GM18868 (cell line): ENCODE results near the gene ZNF182.
"Not testable (repeated sequence)": the region's sequence is repeated elsewhere in the genome, so short reads cannot be mapped to it uniquely, and the experiment has no call there.

Source experiments
- ATAC-seq: cut with Tn5 transposase; IDR thresholded peaks from one replicate; pipeline ENCODE4 v1.9.1; 2021; ENCODE audit warnings: mild to moderate bottlenecking, moderate library complexity; ENCODE audit not compliant: unreplicated experiment

Gene ZNF182

DNA sequence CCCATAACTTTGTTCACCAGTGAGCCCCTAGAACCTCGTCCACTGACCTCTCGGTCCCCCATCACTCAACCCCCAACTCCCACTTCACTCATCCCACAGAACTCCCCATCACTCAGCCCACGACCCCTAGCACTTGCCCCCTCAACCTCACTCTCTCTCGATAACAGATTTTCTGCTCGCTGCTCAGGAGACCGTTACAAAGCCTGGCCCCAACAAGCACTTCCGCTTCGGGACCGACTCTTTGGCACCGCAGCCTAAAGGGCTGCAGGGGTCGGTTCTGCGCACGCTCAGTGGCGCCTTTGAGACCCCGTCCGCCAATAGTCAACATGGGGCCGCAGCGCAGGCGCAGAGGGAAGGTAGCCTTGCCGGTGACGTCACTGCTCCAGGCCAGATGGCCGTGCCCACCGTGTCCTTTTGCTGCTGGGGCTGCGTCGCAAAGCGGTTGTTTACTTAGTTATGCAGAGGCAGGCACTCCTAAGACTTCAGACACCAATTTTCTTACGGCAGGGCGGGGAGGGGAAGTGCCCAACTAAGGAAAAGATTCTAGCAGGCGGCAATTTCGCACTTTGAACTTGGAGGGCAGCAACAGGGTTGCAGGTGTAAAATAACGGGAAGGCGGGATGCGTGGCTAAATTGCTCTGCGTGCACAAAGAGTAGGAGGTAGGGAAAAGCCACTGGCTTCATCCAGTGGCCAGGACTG, at the start of gene ZNF182:
Gene ZNF182, minus strand, starts transcription at position 232 of the 700 bp plus-strand sequence. CDS start 1,380 bp downstream, outside the sequence.
- peak; percentile 93 for ATAC-seq

- ATAC-seq: no peak
Observed at GRCh38 chrX:48046846-48047245, 43.1 kb upstream of the ZNF182 start.

GRCh38 chrX:48045410-48046311, 41.9 kb upstream of the ZNF182 start:
- ATAC-seq: no peak

DNA sequence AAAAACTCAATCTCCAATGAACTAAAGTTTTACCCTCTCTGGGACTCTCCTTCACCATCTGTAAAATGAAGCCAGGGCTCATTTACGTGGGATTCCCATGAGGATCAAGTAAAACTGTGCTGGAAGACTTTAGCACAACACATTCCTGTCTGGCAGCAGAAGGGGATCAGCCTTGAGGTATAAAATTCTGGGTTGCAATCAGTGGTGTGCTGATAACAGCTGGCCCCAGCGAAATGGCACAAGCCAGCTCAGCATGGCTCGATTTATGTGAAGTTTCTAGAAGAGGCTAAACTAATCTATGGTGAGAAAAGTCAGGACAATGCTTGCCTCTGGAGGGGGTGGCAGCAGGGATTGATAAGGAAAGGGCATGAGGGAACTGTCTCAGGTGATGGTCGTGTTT, 39.3 kb upstream of the ZNF182 start:
- ATAC-seq: no peak

DNA sequence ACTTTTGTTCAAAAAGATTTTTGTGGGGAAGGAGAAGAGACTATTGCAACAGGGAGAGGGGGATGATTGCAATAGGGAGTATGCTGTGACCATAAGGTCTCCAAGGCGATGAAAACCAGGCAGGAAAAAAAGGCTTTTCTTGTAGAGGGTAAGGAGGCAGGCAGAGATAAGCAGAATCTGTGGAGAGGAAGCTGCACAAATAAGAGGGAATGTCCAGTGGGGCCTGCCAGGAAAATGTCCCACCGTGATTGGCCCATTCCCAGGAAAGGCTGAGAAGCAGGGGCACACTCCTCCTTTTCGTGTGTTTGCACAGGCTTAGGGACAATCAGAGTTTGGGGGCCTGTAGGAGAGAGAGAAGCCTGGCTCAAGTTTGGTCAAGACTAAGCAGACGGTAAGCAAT, 32.1 kb upstream of the ZNF182 start:
- no peak for ATAC-seq

DNA sequence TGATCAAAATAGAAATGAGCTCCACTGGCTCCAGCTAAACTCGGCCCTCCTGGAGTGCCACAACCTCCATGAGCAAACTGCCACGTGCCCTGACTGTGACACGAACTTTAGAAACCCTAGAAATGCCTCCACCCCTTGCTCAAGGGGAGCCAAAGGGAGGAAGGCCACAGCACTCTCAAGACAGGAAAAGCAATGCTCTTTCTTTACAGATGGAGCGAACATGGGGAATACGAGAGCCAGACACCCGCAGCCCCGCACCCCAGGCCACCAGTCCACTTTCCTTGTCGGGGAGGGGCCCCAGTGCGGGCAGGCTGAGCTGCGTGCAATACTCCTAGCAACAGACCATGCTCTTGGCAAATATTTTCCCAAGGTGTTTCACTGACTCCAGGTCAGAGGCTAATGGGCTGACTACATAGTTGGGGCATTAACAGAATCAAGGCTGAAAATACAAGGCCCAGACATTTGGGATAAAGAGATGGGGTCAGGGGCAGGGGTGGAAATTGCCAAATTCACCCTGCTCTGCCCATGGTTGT, 26.9 kb upstream of the ZNF182 start:
- not testable (repeated sequence) for ATAC-seq

- no peak for ATAC-seq
Observed at GRCh38 chrX:48030237-48030636, 26.4 kb upstream of the ZNF182 start.

DNA sequence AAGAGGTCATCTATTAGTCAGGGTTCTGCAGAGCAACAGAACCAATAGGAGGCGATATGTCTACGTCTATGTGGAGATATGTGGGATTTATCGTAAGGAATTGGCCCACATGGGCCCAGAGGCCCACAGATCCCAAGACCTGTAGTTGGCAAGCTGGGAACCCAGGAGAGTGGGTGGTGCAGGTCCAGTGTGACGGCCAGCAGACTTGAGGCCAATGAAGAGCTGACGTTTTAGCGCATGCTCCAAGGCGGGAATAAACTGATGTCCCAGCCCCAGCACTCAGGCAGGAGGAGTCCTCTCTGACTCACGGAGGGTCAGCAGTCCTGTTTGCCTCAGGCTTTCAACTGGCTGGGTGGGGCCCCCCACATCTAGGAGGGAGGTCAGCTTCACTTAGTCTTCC, 24.3 kb upstream of the ZNF182 start:
- no peak for ATAC-seq

GRCh38 chrX:48027545-48027944, 23.8 kb upstream of the ZNF182 start:
- ATAC-seq: not testable (repeated sequence)

DNA sequence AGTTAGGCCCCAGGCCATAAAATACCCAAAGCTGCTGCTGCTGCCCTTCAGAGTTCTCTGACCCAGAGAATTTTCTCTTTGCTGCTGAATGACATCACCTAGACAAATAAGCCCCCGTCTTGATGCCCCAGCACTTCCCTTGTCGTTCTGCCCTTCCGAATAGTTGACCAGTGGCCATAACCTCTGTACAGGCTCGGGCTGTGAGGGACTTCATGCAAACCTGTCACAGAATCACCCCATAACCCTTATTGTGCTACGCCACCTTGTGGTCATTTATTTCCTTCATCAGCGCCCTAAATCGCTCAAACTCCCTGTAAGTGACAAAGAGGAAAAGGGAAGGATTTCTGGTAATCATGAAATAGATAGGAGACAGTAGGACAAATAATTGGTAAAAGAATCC, 21.8 kb upstream of the ZNF182 start:
- peak; percentile 38 for ATAC-seq

DNA sequence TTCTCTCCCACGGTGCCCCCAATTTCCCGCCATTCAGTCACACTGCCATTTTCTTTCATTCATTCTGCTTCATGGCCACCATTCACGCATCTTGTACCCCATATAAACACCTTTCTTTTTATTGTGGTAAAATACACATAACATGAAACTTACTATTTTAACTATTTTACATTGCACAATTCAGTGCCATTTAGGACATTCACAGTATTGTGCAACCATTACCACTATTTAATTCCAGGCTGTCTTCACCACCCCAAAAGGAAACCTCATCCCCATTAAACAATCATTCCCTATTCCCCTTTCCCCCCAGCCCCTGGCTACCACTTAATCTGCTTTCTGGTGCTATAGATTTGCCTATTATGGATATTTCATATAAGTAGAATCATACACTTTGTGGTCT, 18.9 kb upstream of the ZNF182 start:
- ATAC-seq: no peak

DNA sequence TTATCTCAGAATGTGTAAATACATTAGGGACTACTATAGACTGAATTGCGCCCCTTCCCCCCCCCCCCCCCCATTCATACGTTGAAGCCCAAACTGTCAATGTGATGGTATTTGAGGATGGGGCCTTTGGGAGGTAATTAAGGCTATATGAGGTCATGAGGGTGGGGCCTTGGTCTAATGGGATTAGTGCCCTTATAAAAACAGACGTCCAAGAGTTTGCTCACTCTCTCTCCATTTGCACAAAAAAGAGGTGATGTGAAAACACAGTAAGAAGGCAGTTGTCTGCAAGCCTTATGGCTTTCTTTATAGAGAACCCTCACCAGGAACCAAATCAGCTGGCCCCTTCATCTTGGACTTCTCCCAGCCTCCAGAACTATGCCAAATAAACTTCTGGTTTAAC, 18.3 kb upstream of the ZNF182 start:
- no peak for ATAC-seq

- ATAC-seq: peak; percentile 66
Observed at GRCh38 chrX:48021026-48021900, 17.5 kb upstream of the ZNF182 start.

DNA sequence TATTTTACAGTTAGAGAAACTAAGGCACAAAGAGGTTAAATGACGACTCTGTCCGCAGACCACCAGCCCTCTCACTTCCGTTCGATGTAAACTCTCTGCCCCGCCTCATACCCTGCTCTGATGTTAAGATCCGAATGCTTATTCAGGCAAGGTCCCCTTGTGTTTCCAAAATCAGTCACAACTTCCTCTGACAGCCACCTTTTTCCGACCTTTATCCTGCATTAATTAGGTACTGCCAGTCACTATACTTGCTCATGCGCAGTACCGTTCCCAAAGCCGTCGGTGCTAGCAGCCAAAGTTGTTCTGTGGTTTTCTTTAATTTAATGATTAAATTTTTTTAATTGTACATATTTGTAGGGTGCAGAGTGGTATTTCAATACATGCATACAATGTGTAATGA, 16.7 kb upstream of the ZNF182 start:
- not testable (repeated sequence) for ATAC-seq

DNA sequence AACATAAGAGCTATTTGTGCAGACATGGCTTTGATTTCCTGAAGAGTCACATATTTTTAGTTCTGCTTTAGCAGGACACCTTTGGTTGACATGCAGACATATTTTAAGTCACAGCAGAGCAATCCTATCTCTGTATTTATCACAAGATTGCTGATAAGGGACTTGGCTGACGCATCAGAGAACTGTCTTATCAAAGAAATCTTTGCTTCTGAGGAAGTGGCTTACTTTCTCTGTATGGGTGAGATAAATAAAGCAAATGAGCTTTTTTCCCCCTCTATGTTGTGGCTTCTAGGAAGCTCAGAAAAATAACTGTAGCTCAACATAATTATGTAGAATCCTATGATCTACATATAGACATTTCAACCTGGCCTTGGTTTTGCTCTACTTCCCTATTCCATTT, 16.1 kb upstream of the ZNF182 start:
- ATAC-seq: peak; percentile 41

DNA sequence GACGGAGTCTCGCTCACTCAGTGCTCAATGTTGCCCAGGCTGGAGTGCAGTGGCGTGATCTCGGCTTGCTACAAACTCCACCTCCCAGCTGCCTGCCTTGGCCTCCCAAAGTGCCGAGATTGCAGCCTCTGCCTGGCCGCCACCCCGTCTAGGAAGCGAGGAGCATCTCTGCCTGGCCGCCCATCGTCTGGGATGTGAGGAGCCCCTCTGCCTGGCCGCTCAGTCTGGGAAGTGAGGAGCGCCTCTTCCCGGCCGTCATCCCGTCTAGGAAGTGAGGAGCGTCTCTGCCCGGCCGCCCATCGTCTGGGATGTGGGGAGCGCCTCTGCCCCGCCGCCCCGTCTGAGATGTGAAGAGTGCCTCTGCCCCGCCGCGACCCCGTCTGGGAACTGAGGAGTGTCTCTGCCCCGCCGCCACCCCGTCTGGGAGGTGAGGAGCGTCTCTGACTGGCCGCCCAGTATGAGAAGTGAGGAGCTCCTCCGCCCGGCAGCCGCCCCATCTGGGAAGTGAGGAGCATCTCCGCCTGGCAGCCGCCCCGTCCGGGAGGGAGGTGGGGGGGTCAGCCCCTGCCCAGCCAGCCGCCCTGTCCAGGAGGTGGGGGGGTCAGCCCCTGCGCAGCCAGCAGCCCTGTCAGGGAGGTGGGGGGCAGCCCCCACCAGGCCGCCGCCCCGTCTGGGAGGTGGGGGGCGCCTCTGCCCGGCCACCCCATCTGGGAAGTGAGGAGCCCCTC, 13.0 kb upstream of the ZNF182 start:
- ATAC-seq: not testable (repeated sequence)

- ATAC-seq: not testable (repeated sequence)
Observed at GRCh38 chrX:48009445-48009960, 5.7 kb upstream of the ZNF182 start.

DNA sequence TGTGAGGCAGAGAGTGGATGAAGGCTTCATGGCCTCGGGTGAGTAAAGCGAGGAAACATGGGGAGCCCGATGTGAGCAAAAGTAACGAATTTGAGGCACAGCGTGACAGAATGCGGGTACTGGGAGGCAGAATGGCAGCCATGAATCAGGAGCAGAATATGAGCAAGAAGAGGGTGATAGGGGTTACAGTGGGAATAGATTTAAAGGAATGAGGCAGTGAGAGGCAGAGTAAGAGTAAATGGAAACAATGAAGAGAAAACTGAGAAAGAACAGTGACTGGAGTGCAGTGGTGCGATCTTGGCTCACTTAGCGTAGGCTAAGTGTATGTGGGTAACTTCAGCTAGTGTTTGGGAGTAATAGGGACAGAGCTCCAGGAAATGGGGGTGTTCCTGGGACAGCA, 2.9 kb upstream of the ZNF182 start, which contains the start of gene SPACA5:
Gene SPACA5, plus strand, starts transcription at position 301 of the 400 bp plus-strand sequence. CDS start 815 bp downstream, outside the sequence.
- not testable (repeated sequence) for ATAC-seq

GRCh38 chrX:48003367-48003757, 427 bp downstream of the ZNF182 start:
- no peak for ATAC-seq

- no peak for ATAC-seq
Observed at GRCh38 chrX:48002929-48003328, 860 bp downstream of the ZNF182 start.
